Natural killer cell (primary cell): ENCODE measurements around the gene PPP1R14C. TPM values are rescaled to one million over a fixed set of nuclear protein-coding genes. Genes with fewer than 3 reads are reported as not detected.

Source experiments
- ATAC-seq, 3 donors: fragments of 150-1000 bp in 2 of 3; fragments of 200-7000 bp in 1 of 3; cut with Tn5 transposase; 1 replicate in 1 of 3; 2 replicates in 2 of 3; pipeline ENCODE4 v1.10.0; 2021; ENCODE audit warnings: mild to moderate bottlenecking in 2 of 3, moderate library complexity in 2 of 3
- DNase-seq, 2 donors: peaks; one replicate each; pipeline versions ENCODE4 v3.0.0 to v3.0.0-alpha.2; 2013 to 2021; ENCODE audit warnings: mixed read lengths in 1 of 2
- H3K27ac ChIP-seq: one replicate; pipeline ENCODE4 v1.5.1; 2013; ENCODE audit warnings: mild to moderate bottlenecking, low read length
- H3K27me3 ChIP-seq: one replicate; pipeline ENCODE4 v1.6.1; 2013; ENCODE audit warnings: low read length; ENCODE audit not compliant: control insufficient read depth, insufficient read depth
- H3K36me3 ChIP-seq: one replicate; pipeline ENCODE4 v1.6.1; 2013; ENCODE audit warnings: low read length; ENCODE audit not compliant: control insufficient read depth, insufficient read depth
- H3K4me1 ChIP-seq: one replicate; pipeline ENCODE4 v1.6.1; 2013; ENCODE audit warnings: low read length; ENCODE audit not compliant: control insufficient read depth, insufficient read depth
- H3K4me3 ChIP-seq: one replicate; pipeline ENCODE4 v1.5.1; 2013; ENCODE audit warnings: low read length
- H3K9me3 ChIP-seq: one replicate; pipeline ENCODE4 v1.6.1; 2013; ENCODE audit warnings: low read length; ENCODE audit not compliant: control insufficient read depth, insufficient read depth
- H3K27ac Mint-ChIP-seq, 2 donors: one replicate each; pipeline ENCODE4 v1.8.0; 2022; ENCODE audit warnings: mild to moderate bottlenecking in 2 of 2, mixed read lengths in 2 of 2, moderate library complexity in 1 of 2
- H3K27me3 Mint-ChIP-seq, 2 donors: one replicate each; pipeline ENCODE4 v1.8.0; 2022; ENCODE audit warnings: low read depth in 2 of 2, mixed read lengths in 2 of 2
- H3K36me3 Mint-ChIP-seq: one replicate; pipeline ENCODE4 v1.8.0; 2022; ENCODE audit warnings: mixed read lengths
- H3K4me1 Mint-ChIP-seq, 2 donors: one replicate each; pipeline ENCODE4 v1.8.0; 2022; ENCODE audit warnings: mixed read lengths in 2 of 2
- H3K4me3 Mint-ChIP-seq: one replicate; pipeline ENCODE4 v1.8.0; 2022; ENCODE audit warnings: mild to moderate bottlenecking, moderate library complexity, mixed read lengths
- H3K9me3 Mint-ChIP-seq, 2 donors: one replicate each; pipeline ENCODE4 v1.8.0; 2022; ENCODE audit warnings: mixed read lengths in 2 of 2
- CTCF ChIP-seq: fragments of 200-600 bp; IDR thresholded peaks from one replicate; pipeline ENCODE4 v1.8.0; 2022; ENCODE audit warnings: antibody characterized with exemption
- WGBS: methylation state at CpG from one replicate; pipeline ENCODE4 v1.1.7; 2013; ENCODE audit warnings: missing lambda C conversion rate; ENCODE audit not compliant: insufficient coverage; 5-methylcytosine and 5-hydroxymethylcytosine counted together
- intact Hi-C: fragments of 100-400 bp; cut with micrococcal nuclease; formaldehyde crosslinking; loops from one replicate; pipeline ENCODE4 v1.14.2; 2022
- total RNA-seq, 4 donors: library from RNA; stranded (reverse); fragments of 120-200 nt in 1 of 4; gene quantifications; one replicate each; pipeline versions ENCODE4 v1.2.3 to v1.2.4, GENCODE V29; 2013 to 2022

The PPP1R14C gene
- total RNA-seq, 3 donors from 2014 or later (not counting 1 experiment from before 2014, with no cell fraction given): not detected

- Histone ChIP-seq H3K27me3 (no peaks in the 10 kb centered on the region), H3K36me3 (no peaks in the 10 kb centered on the region), H3K4me3 (no peak overlapping the region), H3K4me1 (peaks cover 3% of the 10 kb centered on the region), H3K27ac (no peak overlapping the region), H3K9me3 (no peaks in the 10 kb centered on the region)
- Mint-ChIP-seq H3K36me3 (no peaks in the 10 kb centered on the region), H3K27me3 (peaks cover 4 to 15% of the 10 kb centered on the region in 2 donors), H3K4me1 (peaks cover 9 to 10% of the 10 kb centered on the region in 2 donors), H3K9me3 (no peaks in the 10 kb centered on the region), H3K4me3 (no peak overlapping the region), H3K27ac (peak overlapping the region in 1 of 2 donors; percentile 29)
- no peak for ATAC-seq
- 56% methylated on average over 1 of the region's 1 CpG for WGBS
- no peak for TF ChIP-seq CTCF
- intact Hi-C loops: no loop called here
- DNase-seq: no peak
Observed at GRCh38 chr6:150180517-150180916, 37.7 kb downstream of the PPP1R14C start.

GRCh38 chr6:150182460-150183078, 39.7 kb downstream of the PPP1R14C start:
- no peaks in the 10 kb centered on the region for H3K9me3 Mint-ChIP-seq
- WGBS: 100% methylated on average over 3 of the region's 4 CpGs

GRCh38 chr6:150183105-150183504, 40.3 kb downstream of the PPP1R14C start:
- Mint-ChIP-seq H3K27me3 (peaks cover 4 to 15% of the 10 kb centered on the region in 2 donors), H3K9me3 (no peaks in the 10 kb centered on the region), H3K27ac (no peak overlapping the region), H3K4me1 (peaks cover 9 to 10% of the 10 kb centered on the region in 2 donors), H3K4me3 (no peak overlapping the region), H3K36me3 (no peaks in the 10 kb centered on the region)
- intact Hi-C loops: no loop called here
- no peak overlapping the region for H3K27ac ChIP-seq
- DNase-seq (no peak), ATAC-seq (no peak)
- H3K9me3 ChIP-seq: no peaks in the 10 kb centered on the region
- WGBS: 66% methylated on average over 2 of the region's 4 CpGs
- H3K27me3 ChIP-seq: no peaks in the 10 kb centered on the region
- TF ChIP-seq CTCF: no peak
- H3K36me3 ChIP-seq: no peaks in the 10 kb centered on the region
- no peak overlapping the region for H3K4me3 ChIP-seq
- H3K4me1 ChIP-seq: peaks cover 3% of the 10 kb centered on the region

More at GRCh38 chr6:150182460-150183078, 39.7 kb downstream of the PPP1R14C start:
- no peak overlapping the region for H3K4me3 Mint-ChIP-seq
- intact Hi-C loops: no loop called here
- Histone ChIP-seq H3K4me3 (no peak overlapping the region), H3K27ac (no peak overlapping the region), H3K27me3 (no peaks in the 10 kb centered on the region), H3K9me3 (no peaks in the 10 kb centered on the region), H3K36me3 (no peaks in the 10 kb centered on the region), H3K4me1 (peaks cover 3% of the 10 kb centered on the region)
- peaks cover 9 to 10% of the 10 kb centered on the region in 2 donors for H3K4me1 Mint-ChIP-seq
- H3K27me3 Mint-ChIP-seq: peaks cover 4 to 15% of the 10 kb centered on the region in 2 donors
- TF ChIP-seq CTCF: no peak
- DNase-seq (no peak), ATAC-seq (no peak)
- H3K36me3 Mint-ChIP-seq: no peaks in the 10 kb centered on the region
- no peak overlapping the region for H3K27ac Mint-ChIP-seq

- Histone ChIP-seq H3K9me3 (no peaks in the 10 kb centered on the region), H3K4me1 (peaks cover 3% of the 10 kb centered on the region), H3K27me3 (no peaks in the 10 kb centered on the region), H3K36me3 (no peaks in the 10 kb centered on the region), H3K4me3 (no peak overlapping the region), H3K27ac (no peak overlapping the region)
- WGBS: 94% methylated on average over 5 of the region's 6 CpGs
- intact Hi-C loops: no loop called here
- H3K27me3 Mint-ChIP-seq: peaks cover 4 to 15% of the 10 kb centered on the region in 2 donors
- no peaks in the 10 kb centered on the region for H3K36me3 Mint-ChIP-seq
- H3K4me3 Mint-ChIP-seq: no peak overlapping the region
- no peak for ATAC-seq
- H3K9me3 Mint-ChIP-seq: no peaks in the 10 kb centered on the region
- TF ChIP-seq CTCF: no peak
- DNase-seq: no peak
- peaks cover 9 to 10% of the 10 kb centered on the region in 2 donors for H3K4me1 Mint-ChIP-seq
- H3K27ac Mint-ChIP-seq: no peak overlapping the region
Observed at GRCh38 chr6:150183966-150184365, 41.1 kb downstream of the PPP1R14C start.
